RWPE1 (cell line): Measurements from ENCODE around the gene ANKRD55.
"Not testable (repeated sequence)": the region's sequence is repeated elsewhere in the genome, so short reads cannot be mapped to it uniquely, and the experiment has no call there.

Experiments
- CTCF ChIA-PET: fragments of 350-600 bp; sonication (Branson Sonifier 250); formaldehyde crosslinking; extraction: SDS; loops from one replicate; lab custom pipeline; 2021; lab: Yijun Ruan, JAX
- POLR2A ChIA-PET: fragments of 400-600 bp; formaldehyde crosslinking; extraction: SDS; loops from one replicate; lab custom pipeline; 2020; ENCODE audit warnings: antibody characterized with exemption; ENCODE audit not compliant: low non-redundant PET; lab: Yijun Ruan, JAX
- DNase-seq: peaks from one replicate; pipeline ENCODE4 v3.0.0; 2012; ENCODE audit warnings: low spot score
- H3K27ac ChIP-seq: fragments of 450-650 bp; 2 replicates; pipeline ENCODE4 v1.5.1; 2017
- TF ChIP-seq, protein P1 (sequence below): fragments of 450-650 bp; conservative IDR thresholded peaks from 2 replicates; pipeline ENCODE4 v1.5.1; 2017; ENCODE audit warnings: low read depth, mild to moderate bottlenecking

ANKRD55 gene

DNA sequence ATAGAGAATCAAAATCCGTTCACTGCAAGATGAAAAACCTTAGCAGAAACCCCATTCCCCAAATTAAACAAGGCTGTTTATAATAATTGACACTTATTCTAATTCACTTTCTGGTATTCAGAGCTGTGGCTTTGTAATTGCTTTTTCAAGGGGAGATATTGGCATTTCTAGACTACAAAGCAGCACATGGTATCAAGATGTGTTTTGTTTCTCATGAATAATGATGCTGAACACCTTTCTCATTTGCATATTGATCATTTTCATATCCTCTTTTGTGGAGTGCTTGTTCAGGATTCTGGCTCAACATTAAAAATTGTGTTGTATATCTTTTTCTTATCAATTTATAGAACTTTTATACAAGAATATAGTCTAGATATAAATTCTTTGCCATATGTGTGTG lies 22.4 kb upstream of the ANKRD55 start:
- POLR2A ChIA-PET = no interaction called here
- CTCF ChIA-PET = interaction anchor here (0.6 to 1.1 kb wide), 2 partner anchors 15 to 245 kb away, joined by 3 read pairs; no protein-coding TSS in a partner anchor
- TF ChIP-seq, protein P1, sequence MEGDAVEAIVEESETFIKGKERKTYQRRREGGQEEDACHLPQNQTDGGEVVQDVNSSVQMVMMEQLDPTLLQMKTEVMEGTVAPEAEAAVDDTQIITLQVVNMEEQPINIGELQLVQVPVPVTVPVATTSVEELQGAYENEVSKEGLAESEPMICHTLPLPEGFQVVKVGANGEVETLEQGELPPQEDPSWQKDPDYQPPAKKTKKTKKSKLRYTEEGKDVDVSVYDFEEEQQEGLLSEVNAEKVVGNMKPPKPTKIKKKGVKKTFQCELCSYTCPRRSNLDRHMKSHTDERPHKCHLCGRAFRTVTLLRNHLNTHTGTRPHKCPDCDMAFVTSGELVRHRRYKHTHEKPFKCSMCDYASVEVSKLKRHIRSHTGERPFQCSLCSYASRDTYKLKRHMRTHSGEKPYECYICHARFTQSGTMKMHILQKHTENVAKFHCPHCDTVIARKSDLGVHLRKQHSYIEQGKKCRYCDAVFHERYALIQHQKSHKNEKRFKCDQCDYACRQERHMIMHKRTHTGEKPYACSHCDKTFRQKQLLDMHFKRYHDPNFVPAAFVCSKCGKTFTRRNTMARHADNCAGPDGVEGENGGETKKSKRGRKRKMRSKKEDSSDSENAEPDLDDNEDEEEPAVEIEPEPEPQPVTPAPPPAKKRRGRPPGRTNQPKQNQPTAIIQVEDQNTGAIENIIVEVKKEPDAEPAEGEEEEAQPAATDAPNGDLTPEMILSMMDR = no peak
- no peak for DNase-seq
- H3K27ac ChIP-seq = no peak overlapping the region

DNA sequence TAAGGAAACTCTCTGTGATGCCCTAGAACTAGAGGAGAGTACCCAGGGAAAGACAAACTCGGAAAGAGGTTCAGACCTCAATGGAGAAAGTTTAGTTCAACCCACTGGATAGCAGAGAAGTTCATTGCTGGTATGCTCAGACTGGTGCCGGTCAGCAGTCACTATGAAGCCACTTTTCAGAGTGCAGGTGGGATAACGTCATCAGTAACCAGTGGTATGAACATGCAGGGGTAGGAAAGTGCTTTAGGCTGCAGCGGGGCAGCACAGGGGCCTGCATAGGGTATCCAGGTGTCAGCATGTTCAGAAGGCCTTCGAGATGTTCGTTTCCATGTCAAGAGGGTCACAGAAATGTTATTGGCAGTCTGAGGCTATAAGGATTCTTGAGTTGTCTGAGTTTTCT lies 20.8 kb upstream of the ANKRD55 start:
- ChIA-PET POLR2A (no interaction called here), CTCF (interaction anchor here (1.0 kb wide), 1 partner anchor 743 kb away, joined by 3 read pairs; no protein-coding TSS in a partner anchor)
- TF ChIP-seq, protein P1 = no peak
- no peak for DNase-seq
- H3K27ac ChIP-seq = no peak overlapping the region

GRCh38 chr5:56253126-56253525 lies 20.0 kb upstream of the ANKRD55 start:
- ChIA-PET POLR2A (no interaction called here), CTCF (interaction anchor here (1.0 to 1.4 kb wide), 2 partner anchors 17 to 743 kb away, joined by 3 read pairs; no protein-coding TSS in a partner anchor)
- H3K27ac ChIP-seq = no peak overlapping the region
- DNase-seq = no peak
- TF ChIP-seq, protein P1 = no peak

DNA sequence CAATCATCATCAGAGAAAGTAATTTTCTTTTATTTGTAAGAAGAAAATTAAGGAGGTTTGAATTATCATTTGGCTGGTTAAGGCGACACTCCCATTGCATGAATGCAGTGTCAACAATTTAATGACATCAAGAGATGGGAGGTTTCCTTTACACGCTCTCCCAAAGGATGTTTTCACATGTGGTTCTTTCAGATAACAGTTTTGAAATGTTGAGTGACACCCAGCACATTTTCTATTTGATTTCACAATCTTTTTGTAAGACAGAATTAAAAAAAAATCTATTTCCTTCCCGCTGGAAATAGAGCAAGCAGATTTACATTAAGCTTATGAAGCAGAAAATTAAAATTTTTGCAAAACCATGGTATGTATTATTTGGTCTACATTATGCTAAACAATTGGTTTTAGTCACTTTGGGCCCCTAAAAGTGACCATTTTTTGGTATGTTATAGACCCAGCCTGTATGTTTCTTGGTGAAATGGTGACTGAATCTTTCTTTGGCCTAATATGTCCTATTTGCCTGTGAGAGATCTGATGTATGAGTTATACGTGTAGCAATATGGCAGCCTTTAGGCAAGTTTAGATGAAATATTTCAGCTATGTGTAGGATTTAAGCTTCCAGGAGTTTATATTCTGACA lies 18.9 kb upstream of the ANKRD55 start:
- CTCF ChIA-PET = interaction anchor here (0.6 to 1.4 kb wide), 4 partner anchors 12 to 316 kb away, joined by 3 to 8 read pairs (median 4); no protein-coding TSS in a partner anchor
- no peak for DNase-seq
- H3K27ac ChIP-seq = no peak overlapping the region
- TF ChIP-seq, protein P1 = no peak
- POLR2A ChIA-PET = no interaction called here

DNA sequence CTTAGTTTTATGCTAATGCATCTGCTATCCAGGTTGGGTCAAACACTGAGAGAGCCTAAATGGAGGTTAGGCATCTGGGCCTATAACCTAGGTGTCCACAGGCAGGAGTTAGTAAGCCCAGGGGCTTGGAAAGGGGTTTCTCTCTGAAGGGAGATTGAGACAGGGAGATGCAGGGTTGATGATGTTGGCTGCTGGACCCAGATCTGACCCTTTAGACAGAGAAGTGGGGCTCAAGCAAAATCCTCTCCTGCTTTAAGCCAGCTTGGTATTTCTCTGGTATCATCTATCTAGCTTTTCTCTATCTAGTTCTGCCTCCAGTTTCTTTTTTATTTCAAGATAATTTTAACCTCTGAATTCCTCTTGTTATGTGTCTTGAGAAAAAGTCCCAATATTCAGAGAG lies 18.3 kb upstream of the ANKRD55 start:
- ChIA-PET CTCF (interaction anchor here (1.0 kb wide), 1 partner anchor 12 kb away, joined by 4 read pairs; no protein-coding TSS in a partner anchor), POLR2A (no interaction called here)
- TF ChIP-seq, protein P1 = no peak
- H3K27ac ChIP-seq = no peak overlapping the region
- DNase-seq = no peak

- CTCF ChIA-PET = interaction anchor here (0.7 kb wide), 1 partner anchor 249 kb away, joined by 3 read pairs; no protein-coding TSS in a partner anchor
These were observed 16.9 kb upstream of the ANKRD55 start for GRCh38 chr5:56250011-56250410.

GRCh38 chr5:56249085-56249484 lies 16.0 kb upstream of the ANKRD55 start:
- H3K27ac ChIP-seq, POLR2A ChIA-PET, DNase-seq: not testable (repeated sequence)
- CTCF ChIA-PET = interaction anchor here (1.0 kb wide), 1 partner anchor 18 kb away, joined by 4 read pairs; no protein-coding TSS in a partner anchor

More at GRCh38 chr5:56250011-56250410, 16.9 kb upstream of the ANKRD55 start:
- POLR2A ChIA-PET = no interaction called here
- DNase-seq = no peak
- TF ChIP-seq, protein P1 = no peak
- H3K27ac ChIP-seq = no peak overlapping the region
